GM19455 (cell line): ENCODE measurements around the gene PEDS1.
"Not testable (repeated sequence)": the region's sequence is repeated elsewhere in the genome, so short reads cannot be mapped to it uniquely, and the experiment has no call there.

Source experiments
- ATAC-seq: cut with Tn5 transposase; IDR thresholded peaks from one replicate; pipeline ENCODE4 v1.9.1; 2021; ENCODE audit not compliant: unreplicated experiment

The PEDS1 gene

DNA sequence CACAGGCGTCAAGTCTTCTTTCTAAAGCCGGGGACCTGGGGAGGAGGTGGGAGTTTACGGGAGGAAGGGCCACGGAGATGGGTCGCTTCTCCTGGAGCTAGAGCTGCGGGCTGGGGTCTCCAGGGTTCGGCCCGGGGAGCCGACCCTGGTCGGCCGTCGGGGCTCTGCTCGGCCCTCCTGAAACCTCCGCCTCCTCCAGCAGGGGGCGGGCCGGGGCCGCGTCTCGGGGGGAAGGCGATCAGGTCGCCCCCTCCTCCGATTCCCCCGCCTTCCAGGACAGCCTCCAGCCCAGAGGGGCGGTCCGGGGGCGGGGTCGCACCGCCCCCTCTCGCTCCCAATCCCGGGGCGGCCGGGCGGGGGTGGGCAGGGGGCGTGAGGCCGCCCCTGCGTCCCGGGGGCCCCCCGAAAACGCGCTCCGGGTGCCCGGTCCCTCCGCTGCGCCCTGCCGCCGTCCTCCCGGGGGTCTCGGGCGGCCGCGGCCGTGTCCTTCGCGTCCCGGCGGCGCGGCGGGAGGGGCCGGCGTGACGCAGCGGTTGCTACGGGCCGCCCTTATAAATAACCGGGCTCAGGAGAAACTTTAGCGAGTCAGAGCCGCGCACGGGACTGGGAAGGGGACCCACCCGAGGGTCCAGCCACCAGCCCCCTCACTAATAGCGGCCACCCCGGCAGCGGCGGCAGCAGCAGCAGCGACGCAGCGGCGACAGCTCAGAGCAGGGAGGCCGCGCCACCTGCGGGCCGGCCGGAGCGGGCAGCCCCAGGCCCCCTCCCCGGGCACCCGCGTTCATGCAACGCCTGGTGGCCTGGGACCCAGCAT is 36.9 kb upstream of the PEDS1 start, which contains the start of gene CEBPB:
CEBPB (plus strand) TSS at position 580 of the 814 bp plus-strand sequence; CDS start at position 784, 204 bp downstream.
- ATAC-seq = peak; percentile 41

DNA sequence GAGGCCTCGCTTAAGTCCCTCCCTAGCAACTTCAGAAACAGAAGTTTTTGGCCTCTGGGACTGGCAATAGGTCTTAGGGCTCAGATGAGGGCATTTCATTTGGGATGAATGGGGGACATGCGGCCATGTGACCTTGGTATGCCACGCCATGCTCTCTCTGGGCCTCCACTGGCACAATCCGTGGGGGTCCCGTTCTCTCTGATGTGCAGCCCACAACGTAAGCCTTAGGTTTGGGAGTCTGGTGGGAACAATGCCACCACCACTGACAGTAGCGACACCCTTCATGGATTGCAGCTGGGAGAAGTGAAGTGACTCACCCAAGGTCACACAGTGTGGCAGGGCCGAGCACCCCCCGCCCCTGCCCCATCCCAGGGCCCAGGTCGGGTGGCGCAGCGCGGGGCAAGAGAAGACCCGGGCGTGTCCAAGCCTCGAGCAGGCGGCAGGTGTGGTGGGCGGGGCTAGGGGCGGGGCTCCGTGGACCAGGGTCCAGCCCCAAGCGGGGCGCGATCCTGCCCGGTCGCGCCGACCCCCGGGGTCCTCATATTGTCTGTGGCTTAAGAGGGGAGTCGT is 36.2 kb upstream of the PEDS1 start:
- no peak for ATAC-seq

GRCh38 chr20:50188879-50189680 is 35.6 kb upstream of the PEDS1 start:
- ATAC-seq = no peak

- ATAC-seq = no peak
Observed at GRCh38 chr20:50188287-50188688, 34.8 kb upstream of the PEDS1 start.

DNA sequence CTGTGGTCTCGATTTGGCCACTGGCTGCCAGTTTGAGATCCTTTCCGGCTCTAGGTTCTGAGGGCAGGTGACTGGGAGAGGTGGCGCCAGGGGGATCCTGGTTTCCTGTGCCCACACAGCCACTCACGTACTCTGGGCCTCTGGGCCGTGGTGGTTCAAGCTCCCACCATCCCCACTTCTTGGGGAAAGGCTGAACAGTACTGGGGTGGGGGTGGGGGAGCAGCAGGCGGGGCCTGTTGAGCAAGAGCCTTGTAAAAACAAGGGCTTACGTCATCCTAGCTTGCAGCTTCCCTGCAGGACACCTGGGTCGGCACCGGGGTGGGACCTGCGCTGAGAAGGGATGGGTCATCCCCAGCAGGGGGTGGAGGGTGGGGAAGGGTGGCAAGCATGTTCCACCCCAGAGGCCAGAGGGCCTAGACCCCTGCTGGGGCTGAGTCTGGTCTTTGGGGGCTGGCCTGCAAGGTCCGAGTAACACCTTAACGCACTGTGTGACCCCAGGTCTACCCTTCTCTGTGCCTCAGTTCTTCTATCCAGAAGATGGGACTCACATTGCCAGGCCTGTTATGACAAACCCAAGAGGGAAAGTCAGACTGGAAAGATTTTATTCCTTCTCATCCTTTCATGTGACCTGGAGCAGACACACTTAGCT is 34.0 kb upstream of the PEDS1 start:
- ATAC-seq = no peak

GRCh38 chr20:50186987-50187402 is 33.5 kb upstream of the PEDS1 start:
- ATAC-seq = no peak

DNA sequence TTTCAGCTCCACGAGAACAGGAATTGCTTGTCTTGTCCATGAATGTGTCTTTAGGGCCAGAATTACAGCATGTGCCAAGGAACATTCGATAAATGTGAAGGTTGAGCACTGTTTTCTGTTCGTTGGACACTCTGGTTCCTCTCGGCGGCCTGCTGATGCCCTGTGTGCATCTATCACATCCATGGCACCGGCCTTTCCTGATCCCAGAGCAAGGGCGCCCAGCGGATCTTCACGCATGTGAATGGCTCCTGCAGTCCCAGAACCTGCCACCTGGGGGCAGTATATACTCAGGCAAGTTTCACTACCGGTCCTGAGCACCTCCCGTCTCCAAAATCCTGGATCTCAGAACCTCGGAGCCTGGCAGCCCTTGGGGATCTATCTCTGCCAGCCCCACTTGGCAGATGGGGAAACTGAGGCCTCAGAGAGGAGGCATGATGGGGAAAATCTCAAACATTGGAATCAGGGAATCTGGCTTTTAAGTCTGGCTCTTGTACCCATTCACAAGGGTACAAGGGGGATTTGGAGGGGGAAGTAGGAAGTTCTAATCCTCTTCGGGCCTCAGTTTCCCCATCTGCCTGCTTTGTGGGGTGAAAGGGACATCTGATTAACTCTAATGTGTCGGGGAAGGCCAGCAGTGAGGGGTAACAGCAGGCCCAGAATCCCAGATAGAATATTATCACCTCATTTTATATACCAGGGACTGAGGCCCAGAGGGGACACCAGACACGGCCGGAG is 32.8 kb upstream of the PEDS1 start:
- ATAC-seq = no peak

GRCh38 chr20:50185426-50185825 is 31.9 kb upstream of the PEDS1 start:
- no peak for ATAC-seq

DNA sequence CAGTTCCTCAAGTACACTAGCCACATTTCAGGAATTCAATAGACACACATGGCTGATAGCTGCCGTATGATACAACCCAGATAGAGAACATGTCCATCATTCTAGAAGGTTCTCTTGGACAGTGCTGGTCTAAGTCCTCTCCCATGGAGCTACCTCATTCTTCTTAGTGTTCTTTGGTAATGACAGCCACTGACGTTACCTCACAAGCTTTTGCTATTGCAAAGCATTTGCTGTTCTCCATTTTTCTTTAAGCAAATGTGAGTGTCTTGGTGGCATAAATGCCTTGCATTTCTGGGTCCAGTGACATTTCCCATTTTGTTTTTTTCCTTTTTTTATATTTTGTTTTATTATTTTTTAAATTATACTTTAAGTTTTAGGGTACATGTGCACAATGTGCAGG is 28.8 kb upstream of the PEDS1 start:
- no peak for ATAC-seq

DNA sequence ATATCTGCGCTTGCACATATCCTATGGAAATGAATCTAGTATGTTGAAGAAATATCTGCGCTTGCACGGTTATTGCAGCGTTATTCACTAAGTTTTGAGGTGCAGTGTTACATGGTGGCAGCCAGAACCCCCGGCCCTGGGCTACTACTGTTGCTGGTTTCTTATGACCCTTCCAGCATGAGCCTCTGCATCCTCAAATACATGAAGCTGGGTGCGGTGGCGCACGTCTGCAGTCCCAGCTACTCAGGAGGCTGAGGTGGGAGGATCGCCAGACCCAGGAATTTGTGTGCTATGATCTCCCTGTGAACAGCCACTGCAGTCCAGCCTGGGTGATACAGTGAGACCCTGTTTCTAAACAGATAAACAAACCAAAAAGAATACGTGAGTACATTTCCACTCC is 27.8 kb upstream of the PEDS1 start:
- no peak for ATAC-seq

GRCh38 chr20:50178672-50179071 is 25.1 kb upstream of the PEDS1 start:
- ATAC-seq = not testable (repeated sequence)

DNA sequence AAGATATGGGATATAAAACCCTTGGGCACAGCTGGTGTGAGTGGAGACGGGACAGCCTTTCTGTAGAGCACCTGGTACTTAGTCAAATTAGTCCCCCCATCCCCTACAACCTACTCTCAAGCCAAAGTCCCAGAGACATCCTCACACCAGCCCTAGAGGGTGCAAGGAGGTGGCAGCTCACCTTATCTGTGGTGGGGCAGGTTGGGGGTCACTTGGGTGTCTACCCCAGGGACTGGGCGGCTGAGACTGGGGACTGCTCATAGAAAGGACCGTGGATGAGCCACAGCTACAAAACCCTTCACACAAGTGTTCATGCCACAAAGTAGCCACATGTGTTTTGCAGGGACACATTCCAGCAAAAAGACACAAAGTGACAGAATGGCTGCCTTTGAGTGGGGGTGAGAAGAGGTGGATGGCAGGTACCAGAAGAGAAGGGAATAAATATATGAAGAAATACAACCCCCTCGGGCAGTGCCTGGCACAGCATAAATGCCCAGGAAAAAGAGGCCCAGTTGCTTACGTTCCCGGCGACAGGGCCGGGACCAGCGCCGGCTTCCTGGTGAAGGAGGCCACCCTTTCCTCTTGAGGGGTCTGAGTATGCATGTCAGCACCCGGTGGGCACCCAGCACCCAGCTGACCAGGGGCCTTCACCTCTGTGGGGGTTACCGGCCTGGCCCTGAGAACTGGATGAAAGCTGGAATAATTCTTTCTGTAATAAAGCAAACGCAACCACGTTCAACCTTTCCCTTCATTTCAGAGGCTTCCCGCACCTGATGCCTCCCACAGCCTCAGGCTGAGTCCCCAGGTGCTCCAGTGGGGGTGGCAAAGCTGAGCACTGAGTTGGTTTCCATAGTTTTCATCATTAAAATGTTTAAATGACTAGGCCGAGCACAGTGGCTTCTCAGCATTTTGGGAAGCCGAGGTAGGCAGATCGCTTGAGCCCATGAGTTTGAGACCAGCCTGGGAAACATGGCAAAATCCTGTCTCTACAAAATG is 22.7 kb upstream of the PEDS1 start:
- ATAC-seq = no peak

DNA sequence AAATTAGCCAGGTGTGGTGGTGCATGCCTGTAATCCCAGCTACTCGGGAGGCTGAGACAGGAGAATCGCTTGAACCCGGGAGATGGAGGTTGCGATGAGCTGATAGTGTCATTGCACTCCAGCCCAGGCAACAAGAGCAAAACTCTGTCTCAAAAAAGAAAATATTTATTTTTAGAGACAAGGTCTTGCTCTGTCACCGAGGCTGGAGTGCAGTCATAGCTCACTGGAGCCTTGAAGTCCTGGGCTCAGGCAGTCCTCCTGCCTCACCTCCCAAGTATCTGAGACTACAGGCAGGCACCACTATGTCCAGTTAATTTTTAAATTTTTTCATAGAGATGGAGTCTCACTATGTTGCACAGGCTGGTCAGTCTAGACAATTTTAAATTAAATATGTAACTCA is 20.9 kb upstream of the PEDS1 start:
- no peak for ATAC-seq

DNA sequence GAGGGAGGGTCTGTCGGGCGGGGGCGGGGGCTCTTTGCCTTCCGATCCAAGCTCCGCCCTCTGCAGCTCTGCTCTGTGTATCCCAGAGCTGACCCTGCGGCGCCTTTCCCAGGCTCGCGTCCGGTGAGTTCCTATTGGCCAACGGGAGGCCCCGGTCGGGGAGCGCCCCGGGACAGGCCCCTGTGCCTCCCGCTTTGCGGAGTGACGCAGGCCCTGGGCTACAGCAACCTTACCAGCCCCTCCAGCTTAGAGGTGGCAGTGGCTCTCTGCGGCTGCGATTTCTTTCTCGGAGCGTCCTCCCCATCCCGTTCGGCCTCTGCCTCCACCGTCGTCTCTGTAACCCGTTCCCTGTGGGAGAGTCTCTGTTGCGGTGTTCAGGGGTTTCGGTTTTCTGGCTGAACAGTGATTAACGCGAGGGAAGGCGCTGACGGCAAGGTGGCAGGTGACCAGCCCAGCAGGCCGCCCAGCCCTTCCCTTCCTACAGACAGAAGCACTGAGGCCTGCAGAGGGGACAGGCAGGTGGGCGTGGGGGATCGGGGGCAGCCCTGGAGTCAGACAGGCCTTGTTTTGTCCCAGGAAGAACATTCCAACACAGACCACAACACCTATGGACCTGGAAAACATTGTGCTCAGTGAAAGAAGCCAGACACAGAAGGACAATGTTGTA is 19.0 kb upstream of the PEDS1 start:
- no peak for ATAC-seq

- ATAC-seq = no peak
Observed at GRCh38 chr20:50170549-50171220, 17.2 kb upstream of the PEDS1 start.

GRCh38 chr20:50169329-50169823 is 15.9 kb upstream of the PEDS1 start:
- ATAC-seq = no peak

DNA sequence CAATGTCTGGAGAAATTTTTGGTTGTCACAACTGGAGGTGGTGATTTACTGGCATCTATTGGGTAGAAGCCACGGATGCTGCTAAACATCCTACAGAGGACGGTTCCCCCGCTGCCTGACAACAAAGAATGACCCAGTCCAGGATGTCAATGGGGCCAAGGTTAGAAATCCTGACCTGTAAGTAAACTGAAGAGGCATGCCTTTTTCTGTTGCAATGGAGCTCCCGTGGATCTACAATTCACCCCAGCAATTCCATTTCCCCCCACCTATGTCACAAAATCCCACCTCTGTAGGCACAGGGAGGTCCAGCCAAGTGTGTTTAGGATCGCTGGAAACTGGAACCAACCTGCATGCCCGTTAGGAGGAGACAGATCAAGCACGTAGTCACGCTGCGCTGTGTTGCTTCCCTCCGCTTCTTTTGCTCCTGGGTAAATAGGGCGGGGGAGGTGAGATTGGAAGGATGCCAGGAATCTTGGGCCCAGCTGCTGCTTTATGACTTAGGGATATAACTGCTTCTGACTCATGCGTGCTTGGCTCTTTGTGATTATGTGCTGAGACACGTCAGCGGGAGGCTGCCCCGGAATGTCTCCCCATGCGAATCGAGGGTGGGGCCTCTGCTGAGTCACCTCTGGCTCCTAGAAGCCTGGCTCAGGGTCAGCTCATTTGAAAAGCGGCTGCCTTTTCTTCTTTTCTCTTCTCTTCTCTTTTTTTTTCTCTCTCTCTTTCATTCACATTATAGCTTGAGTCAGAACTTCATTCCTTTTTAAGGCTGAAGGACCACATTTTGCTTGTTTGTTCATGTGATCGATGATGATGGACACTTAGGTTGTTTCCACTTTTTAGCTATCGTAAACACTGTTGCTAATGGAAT is 12.4 kb upstream of the PEDS1 start:
- peak; percentile 85 for ATAC-seq
